Measurements from ENCODE around the gene FBXO21.
"Not testable (repeated sequence)": the region's sequence is repeated elsewhere in the genome, so short reads cannot be mapped to it uniquely, and the experiment has no call there.

FBXO21 gene

DNA sequence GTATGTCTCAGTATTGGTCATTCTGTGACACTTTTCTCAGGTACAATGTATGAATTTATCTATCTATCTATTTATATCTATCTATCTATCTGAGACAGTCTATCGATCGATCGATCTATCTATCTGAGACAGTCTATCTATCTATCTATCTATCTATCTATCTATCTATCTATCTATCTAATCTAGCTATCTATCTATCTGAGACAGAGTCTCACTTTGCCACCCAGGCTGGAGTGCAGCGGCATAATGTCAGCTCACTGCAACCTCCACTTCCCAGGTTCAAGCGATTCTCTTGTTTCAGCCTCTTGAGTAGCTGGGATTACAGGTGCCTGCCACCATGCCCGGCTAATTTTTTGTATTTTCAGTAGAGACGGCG lies 8.8 kb downstream of the FBXO21 start:
- not testable (repeated sequence) for H3K27ac ChIP-seq (ENCODE audit: low read length); H3K9me3 ChIP-seq (ENCODE audit: insufficient read depth, low read depth, low read length); H3K9ac ChIP-seq (ENCODE audit: low read depth, low read length); H3K4me3 ChIP-seq (ENCODE audit: low read length); H3K4me1 ChIP-seq (ENCODE audit: insufficient read depth, low read length); H3K27me3 ChIP-seq (ENCODE audit: insufficient read depth, low read length)
- H3K36me3 ChIP-seq (ENCODE audit: insufficient read depth, low read depth, low read length): peaks cover 95% of the 10 kb centered on the region

GRCh38 chr12:117180758-117181467 lies 9.4 kb downstream of the FBXO21 start:
- Histone ChIP-seq H3K9me3 (ENCODE audit: insufficient read depth, low read depth, low read length) (no peaks in the 10 kb centered on the region), H3K36me3 (ENCODE audit: insufficient read depth, low read depth, low read length) (peaks cover 95% of the 10 kb centered on the region)

GRCh38 chr12:117178745-117179144 lies 11.5 kb downstream of the FBXO21 start:
- Histone ChIP-seq H3K27ac (ENCODE audit: low read length) (no peak overlapping the region), H3K36me3 (ENCODE audit: insufficient read depth, low read depth, low read length) (peaks cover 95% of the 10 kb centered on the region), H3K27me3 (ENCODE audit: insufficient read depth, low read length) (no peaks in the 10 kb centered on the region), H3K9me3 (ENCODE audit: insufficient read depth, low read depth, low read length) (no peaks in the 10 kb centered on the region), H3K9ac (ENCODE audit: low read depth, low read length) (no peak overlapping the region), H3K4me1 (ENCODE audit: insufficient read depth, low read length) (no peaks in the 10 kb centered on the region), H3K4me3 (ENCODE audit: low read length) (no peak overlapping the region)

More at GRCh38 chr12:117180758-117181467, 9.4 kb downstream of the FBXO21 start:
- no peaks in the 10 kb centered on the region for H3K4me1 ChIP-seq (ENCODE audit: insufficient read depth, low read length)
- H3K27me3 ChIP-seq (ENCODE audit: insufficient read depth, low read length): no peaks in the 10 kb centered on the region
- no peak overlapping the region for H3K27ac ChIP-seq (ENCODE audit: low read length)
- H3K4me3 ChIP-seq (ENCODE audit: low read length): no peak overlapping the region
- H3K9ac ChIP-seq (ENCODE audit: low read depth, low read length): no peak overlapping the region

DNA sequence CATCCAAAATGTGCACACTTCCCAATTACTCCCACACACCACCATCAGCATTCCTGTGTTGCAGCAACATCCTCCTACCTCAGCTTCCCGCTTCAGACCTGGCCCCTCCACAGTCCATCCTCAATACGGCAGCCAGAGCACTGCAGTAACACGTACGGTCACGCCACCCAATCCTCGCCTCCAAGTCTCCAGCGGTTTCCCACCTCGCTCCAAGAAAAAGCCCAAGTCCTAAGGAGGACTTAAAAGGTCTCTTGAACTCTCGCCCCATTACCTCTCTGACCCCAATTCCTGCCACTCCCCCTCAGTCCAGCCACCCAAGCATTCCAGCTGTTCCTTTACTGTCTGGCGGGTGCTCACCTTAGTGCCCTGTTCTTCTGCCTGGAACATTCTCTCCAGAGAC lies 12.0 kb downstream of the FBXO21 start:
- Histone ChIP-seq H3K4me1 (ENCODE audit: insufficient read depth, low read length) (no peaks in the 10 kb centered on the region), H3K27ac (ENCODE audit: low read length) (no peak overlapping the region), H3K9me3 (ENCODE audit: insufficient read depth, low read depth, low read length) (no peaks in the 10 kb centered on the region), H3K4me3 (ENCODE audit: low read length) (no peak overlapping the region), H3K27me3 (ENCODE audit: insufficient read depth, low read length) (no peaks in the 10 kb centered on the region), H3K9ac (ENCODE audit: low read depth, low read length) (no peak overlapping the region), H3K36me3 (ENCODE audit: insufficient read depth, low read depth, low read length) (peaks cover 95% of the 10 kb centered on the region)

DNA sequence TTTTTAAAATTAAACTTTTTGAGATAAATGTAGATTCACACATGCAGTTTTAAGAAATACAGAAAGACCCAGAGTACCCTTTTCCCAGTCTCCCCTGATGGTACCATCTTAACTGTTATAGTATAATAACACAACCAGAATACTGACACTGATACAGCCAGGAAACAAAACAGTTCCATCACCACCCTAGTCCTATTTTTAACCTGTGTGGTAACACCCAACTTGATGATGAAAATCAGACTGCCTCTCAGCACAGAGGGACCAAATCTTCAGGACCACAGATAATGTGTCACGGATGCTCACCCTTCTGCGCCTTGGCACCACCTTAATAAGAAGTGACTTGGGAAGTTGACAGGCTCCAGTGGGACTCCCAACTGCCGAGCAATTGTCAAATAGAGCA lies 18.1 kb downstream of the FBXO21 start:
- Histone ChIP-seq H3K27me3 (ENCODE audit: insufficient read depth, low read length) (no peaks in the 10 kb centered on the region), H3K27ac (ENCODE audit: low read length) (no peak overlapping the region), H3K36me3 (ENCODE audit: insufficient read depth, low read depth, low read length) (peaks cover 98% of the 10 kb centered on the region), H3K4me1 (ENCODE audit: insufficient read depth, low read length) (no peaks in the 10 kb centered on the region), H3K4me3 (ENCODE audit: low read length) (no peak overlapping the region), H3K9me3 (ENCODE audit: insufficient read depth, low read depth, low read length) (no peaks in the 10 kb centered on the region), H3K9ac (ENCODE audit: low read depth, low read length) (no peak overlapping the region)

DNA sequence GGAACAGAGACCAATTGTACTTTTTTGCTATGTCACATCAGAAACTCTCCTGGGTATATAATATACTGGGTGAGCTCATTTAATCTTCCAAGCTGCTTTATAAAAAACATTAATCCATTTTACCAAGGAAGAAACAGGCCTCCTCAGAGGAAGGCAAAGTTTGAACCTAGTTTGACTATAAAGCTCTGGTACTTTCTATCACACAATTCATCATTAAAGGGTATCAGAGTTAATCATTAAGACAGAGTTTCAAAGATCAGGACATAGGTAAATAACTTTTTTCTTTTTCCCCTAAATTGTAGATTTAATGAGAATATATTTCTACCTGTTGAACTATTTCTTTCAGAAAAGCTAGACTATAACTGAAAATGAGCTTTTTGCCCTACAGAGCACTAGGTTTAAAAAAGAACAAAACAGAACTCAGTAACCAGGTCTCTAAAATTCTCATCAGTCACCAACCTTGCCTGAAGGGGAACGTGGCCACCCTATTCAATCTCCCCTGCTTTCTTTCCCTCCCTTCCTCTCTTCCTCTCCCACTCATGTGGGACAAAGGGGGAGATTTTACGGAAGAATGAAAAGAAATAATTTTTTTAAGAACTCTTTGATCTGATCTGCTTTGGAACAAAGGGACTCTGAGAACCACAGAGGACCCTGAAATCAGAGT lies 18.6 kb downstream of the FBXO21 start:
- Histone ChIP-seq H3K27me3 (ENCODE audit: insufficient read depth, low read length) (no peaks in the 10 kb centered on the region), H3K27ac (ENCODE audit: low read length) (no peak overlapping the region), H3K4me1 (ENCODE audit: insufficient read depth, low read length) (no peaks in the 10 kb centered on the region), H3K36me3 (ENCODE audit: insufficient read depth, low read depth, low read length) (peaks cover 98% of the 10 kb centered on the region), H3K4me3 (ENCODE audit: low read length) (no peak overlapping the region), H3K9me3 (ENCODE audit: insufficient read depth, low read depth, low read length) (no peaks in the 10 kb centered on the region), H3K9ac (ENCODE audit: low read depth, low read length) (no peak overlapping the region)

GRCh38 chr12:117169548-117169947 lies 20.7 kb downstream of the FBXO21 start:
- H3K27me3 ChIP-seq (ENCODE audit: insufficient read depth, low read length): no peaks in the 10 kb centered on the region
- H3K4me1 ChIP-seq (ENCODE audit: insufficient read depth, low read length): no peaks in the 10 kb centered on the region
- H3K9me3 ChIP-seq (ENCODE audit: insufficient read depth, low read depth, low read length): no peaks in the 10 kb centered on the region
- H3K4me3 ChIP-seq (ENCODE audit: low read length): no peak overlapping the region
- H3K9ac ChIP-seq (ENCODE audit: low read depth, low read length): no peak overlapping the region
- H3K36me3 ChIP-seq (ENCODE audit: insufficient read depth, low read depth, low read length): peaks cover 98% of the 10 kb centered on the region
- no peak overlapping the region for H3K27ac ChIP-seq (ENCODE audit: low read length)

DNA sequence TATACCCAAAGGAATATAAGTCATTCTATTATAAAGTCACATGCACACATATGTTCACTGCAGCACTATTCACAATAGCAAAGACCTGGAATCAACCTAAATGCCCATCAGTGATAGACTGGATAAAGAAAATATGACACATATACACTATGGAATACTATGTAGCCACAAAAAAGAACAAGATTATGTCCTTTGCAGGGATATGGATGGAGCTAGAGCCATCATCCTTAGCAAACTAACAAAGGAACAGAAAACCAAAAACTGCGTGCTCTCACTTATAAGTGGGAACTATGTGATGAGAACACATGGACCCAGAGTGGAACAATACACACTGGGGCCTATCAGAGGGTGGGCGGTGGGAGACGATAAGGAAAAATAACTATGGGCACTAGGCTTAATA lies 21.3 kb downstream of the FBXO21 start:
- no peak overlapping the region for H3K9ac ChIP-seq (ENCODE audit: low read depth, low read length)
- H3K4me3 ChIP-seq (ENCODE audit: low read length): no peak overlapping the region
- H3K4me1 ChIP-seq (ENCODE audit: insufficient read depth, low read length): no peaks in the 10 kb centered on the region
- peaks cover 98% of the 10 kb centered on the region for H3K36me3 ChIP-seq (ENCODE audit: insufficient read depth, low read depth, low read length)
- no peak overlapping the region for H3K27ac ChIP-seq (ENCODE audit: low read length)
- no peaks in the 10 kb centered on the region for H3K27me3 ChIP-seq (ENCODE audit: insufficient read depth, low read length)
- H3K9me3 ChIP-seq (ENCODE audit: insufficient read depth, low read depth, low read length): no peaks in the 10 kb centered on the region

DNA sequence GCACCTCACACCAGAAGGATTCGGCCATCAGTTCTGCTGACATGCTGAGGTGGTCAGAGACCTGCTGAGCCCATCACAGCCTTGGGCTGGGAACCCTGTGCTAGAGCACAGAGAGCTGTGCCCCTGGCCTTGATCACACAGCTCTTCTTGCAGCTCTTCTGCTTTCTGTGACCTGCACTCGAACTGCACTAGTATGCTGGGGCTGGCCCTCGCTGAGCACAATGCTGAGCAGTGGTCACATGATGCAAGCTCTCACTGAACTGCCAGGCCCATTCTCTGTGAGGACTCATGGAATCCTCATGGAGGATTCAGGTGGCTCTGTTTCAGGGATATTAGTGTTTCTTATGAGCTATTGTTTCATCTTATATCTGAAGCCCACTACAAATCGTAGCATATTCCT lies 22.5 kb downstream of the FBXO21 start:
- Histone ChIP-seq H3K4me3 (ENCODE audit: low read length) (no peak overlapping the region), H3K27ac (ENCODE audit: low read length) (no peak overlapping the region), H3K9me3 (ENCODE audit: insufficient read depth, low read depth, low read length) (no peaks in the 10 kb centered on the region), H3K9ac (ENCODE audit: low read depth, low read length) (no peak overlapping the region), H3K36me3 (ENCODE audit: insufficient read depth, low read depth, low read length) (peaks cover 98% of the 10 kb centered on the region), H3K4me1 (ENCODE audit: insufficient read depth, low read length) (no peaks in the 10 kb centered on the region), H3K27me3 (ENCODE audit: insufficient read depth, low read length) (no peaks in the 10 kb centered on the region)

DNA sequence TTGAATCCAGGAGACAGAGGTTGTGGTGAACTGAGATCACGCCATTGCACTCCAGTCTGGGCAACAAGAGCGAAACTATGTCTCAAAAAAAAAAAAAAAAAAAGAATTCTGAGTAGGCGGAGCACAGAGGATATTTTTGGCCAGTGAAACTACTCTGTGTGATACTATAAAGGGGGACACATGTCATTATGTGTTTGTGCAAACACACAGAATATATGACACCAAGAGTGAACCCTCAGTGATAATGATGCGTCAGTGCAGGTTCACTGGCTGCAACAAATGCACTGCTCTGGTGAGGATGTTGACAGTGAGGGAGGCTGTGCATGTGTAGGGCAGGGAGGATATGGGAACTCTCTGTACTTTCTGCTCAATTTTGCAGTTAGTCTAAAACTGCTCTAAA lies 24.2 kb downstream of the FBXO21 start:
- Histone ChIP-seq H3K4me1 (ENCODE audit: insufficient read depth, low read length) (no peaks in the 10 kb centered on the region), H3K27ac (ENCODE audit: low read length) (no peak overlapping the region), H3K27me3 (ENCODE audit: insufficient read depth, low read length) (no peaks in the 10 kb centered on the region), H3K9me3 (ENCODE audit: insufficient read depth, low read depth, low read length) (no peaks in the 10 kb centered on the region), H3K36me3 (ENCODE audit: insufficient read depth, low read depth, low read length) (peaks cover 98% of the 10 kb centered on the region), H3K4me3 (ENCODE audit: low read length) (no peak overlapping the region), H3K9ac (ENCODE audit: low read depth, low read length) (no peak overlapping the region)

DNA sequence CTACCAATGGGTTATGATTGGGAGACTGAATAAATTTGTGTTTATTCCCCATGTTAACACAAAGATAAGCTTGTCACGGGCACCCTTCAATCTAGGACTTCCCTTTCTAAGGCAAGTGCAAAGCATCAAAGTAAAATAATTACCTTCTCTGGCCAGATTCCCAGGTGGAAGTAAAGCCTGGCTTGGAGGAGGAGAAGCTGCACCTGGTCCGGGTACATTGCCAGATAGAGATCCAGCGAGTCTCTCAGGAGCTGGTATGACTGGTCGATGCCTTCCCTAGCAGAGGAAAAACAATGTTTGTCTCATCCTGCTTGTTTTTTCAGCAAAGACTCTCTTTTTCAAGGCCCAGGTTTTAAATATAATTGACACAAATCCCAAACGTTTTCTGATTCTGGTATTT lies 24.9 kb downstream of the FBXO21 start:
- Histone ChIP-seq H3K9me3 (ENCODE audit: insufficient read depth, low read depth, low read length) (no peaks in the 10 kb centered on the region), H3K4me1 (ENCODE audit: insufficient read depth, low read length) (no peaks in the 10 kb centered on the region), H3K9ac (ENCODE audit: low read depth, low read length) (no peak overlapping the region), H3K4me3 (ENCODE audit: low read length) (no peak overlapping the region), H3K27ac (ENCODE audit: low read length) (no peak overlapping the region), H3K36me3 (ENCODE audit: insufficient read depth, low read depth, low read length) (peaks cover 98% of the 10 kb centered on the region), H3K27me3 (ENCODE audit: insufficient read depth, low read length) (no peaks in the 10 kb centered on the region)

- H3K36me3 ChIP-seq (ENCODE audit: insufficient read depth, low read depth, low read length): peaks cover 100% of the 10 kb centered on the region
- H3K27ac ChIP-seq (ENCODE audit: low read length): no peak overlapping the region
- H3K27me3 ChIP-seq (ENCODE audit: insufficient read depth, low read length): no peaks in the 10 kb centered on the region
- no peak overlapping the region for H3K9ac ChIP-seq (ENCODE audit: low read depth, low read length)
- no peaks in the 10 kb centered on the region for H3K4me1 ChIP-seq (ENCODE audit: insufficient read depth, low read length)
- no peaks in the 10 kb centered on the region for H3K9me3 ChIP-seq (ENCODE audit: insufficient read depth, low read depth, low read length)
- no peak overlapping the region for H3K4me3 ChIP-seq (ENCODE audit: low read length)
These were observed 27.6 kb downstream of the FBXO21 start for GRCh38 chr12:117162633-117163032.

Measured in iPS-20b (cell line).